M059J (cell line): ENCODE results near the gene SLC25A36. TPM values are rescaled to one million over a fixed set of nuclear protein-coding genes. Genes with fewer than 3 reads are reported as not detected.
A peak's percentile ranks its signal among the peaks of the same experiment; 100 is the strongest.
"Not testable (repeated sequence)": the region's sequence is repeated elsewhere in the genome, so short reads cannot be mapped to it uniquely, and the experiment has no call there.

ENCODE experiments used
- DNase-seq: peaks from one replicate; pipeline ENCODE4 v3.0.0-alpha.2; 2012; ENCODE audit warnings: low read depth
- total RNA-seq: library from RNA; depleted of rRNA; stranded (reverse); fragments of >200 nt; shearing (Covaris generic); gene quantifications from 2 replicates; pipeline ENCODE4 v1.2.3, GENCODE V29; 2014; rRNA removed

SLC25A36 gene
- total RNA-seq, 1 experiment from 2014 or later, result 47.7 TPM

DNA sequence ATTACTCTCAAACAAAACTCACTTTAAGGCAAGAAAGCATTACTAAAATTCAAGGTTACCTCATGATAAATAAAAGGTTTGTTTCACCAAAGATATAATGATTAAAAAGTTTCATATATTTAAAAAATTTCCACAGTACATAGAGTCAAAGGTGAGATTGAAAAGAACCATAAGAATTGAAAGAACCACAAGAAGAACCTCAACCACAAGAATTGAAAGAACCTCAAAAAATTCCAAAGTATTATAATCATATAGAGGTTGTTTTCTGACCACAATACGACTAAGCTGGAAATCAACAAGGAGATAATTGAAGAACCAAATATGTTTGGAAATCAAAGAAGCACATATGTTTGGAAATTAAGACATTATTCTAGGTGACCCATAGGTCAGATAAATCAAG is 52.7 kb downstream of the SLC25A36 start:
- peak; percentile 18 for DNase-seq

- not testable (repeated sequence) for DNase-seq
Measured at GRCh38 chr3:140994861-140995260, 53.2 kb downstream of the SLC25A36 start.

DNA sequence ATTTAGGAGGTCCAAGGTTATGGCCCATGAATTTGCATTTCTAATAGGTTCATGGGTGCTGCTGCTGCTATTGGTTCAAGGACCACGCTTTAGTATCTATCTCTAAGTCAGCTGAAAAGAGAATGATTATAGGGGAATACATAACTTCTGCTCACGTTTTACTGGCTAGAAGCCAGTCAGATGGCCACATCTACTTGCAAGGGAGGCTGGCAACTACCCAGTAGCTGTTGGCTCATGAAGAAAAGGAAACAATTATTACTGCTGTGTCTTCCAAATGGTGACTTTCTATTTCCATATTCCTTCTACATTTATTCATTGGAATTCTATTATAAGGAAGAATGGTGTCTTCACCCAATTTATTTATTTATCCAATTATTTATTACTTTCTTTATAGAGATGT is 54.2 kb downstream of the SLC25A36 start:
- peak; percentile 16 for DNase-seq

- DNase-seq, result peak; percentile 62
Measured at GRCh38 chr3:141000027-141000663, 58.5 kb downstream of the SLC25A36 start.

DNA sequence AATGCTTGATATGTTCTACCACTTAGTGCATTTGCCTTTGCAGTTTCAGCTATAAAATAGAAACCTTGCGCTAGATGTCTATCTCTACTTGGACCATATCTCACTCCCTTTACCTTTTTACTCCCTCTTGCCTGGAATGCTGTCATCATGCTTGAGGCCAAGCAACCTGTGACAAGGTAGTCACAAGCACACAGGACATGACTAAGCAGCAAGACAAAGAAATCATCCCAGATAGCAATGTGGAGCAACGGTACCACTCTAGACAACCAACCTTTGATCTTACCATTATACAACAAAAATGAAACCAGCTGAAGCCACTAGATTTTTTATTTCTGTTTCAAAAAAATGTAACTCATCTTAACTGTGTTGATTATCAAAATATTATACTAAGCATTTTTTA is 59.0 kb downstream of the SLC25A36 start:
- DNase-seq, result no peak

- DNase-seq, result no peak
Measured at GRCh38 chr3:141006344-141006743, 64.7 kb downstream of the SLC25A36 start.

GRCh38 chr3:141009496-141009895 is 67.9 kb downstream of the SLC25A36 start:
- DNase-seq, result no peak

GRCh38 chr3:141011232-141011996 is 69.8 kb downstream of the SLC25A36 start:
- DNase-seq, result peak; percentile 60

DNA sequence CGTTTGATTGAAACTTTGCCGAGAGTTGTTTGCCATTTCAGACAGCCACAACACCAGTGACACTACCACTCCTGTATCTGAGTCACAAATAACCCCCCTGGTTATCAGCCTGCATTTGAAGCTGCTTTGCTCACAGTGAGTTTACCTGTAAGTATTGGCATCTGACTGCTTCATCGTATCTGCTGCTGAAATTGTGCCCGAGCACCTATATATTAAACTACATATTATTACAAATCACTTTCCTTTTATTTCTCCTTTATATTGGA is 70.3 kb downstream of the SLC25A36 start:
- no peak for DNase-seq

DNA sequence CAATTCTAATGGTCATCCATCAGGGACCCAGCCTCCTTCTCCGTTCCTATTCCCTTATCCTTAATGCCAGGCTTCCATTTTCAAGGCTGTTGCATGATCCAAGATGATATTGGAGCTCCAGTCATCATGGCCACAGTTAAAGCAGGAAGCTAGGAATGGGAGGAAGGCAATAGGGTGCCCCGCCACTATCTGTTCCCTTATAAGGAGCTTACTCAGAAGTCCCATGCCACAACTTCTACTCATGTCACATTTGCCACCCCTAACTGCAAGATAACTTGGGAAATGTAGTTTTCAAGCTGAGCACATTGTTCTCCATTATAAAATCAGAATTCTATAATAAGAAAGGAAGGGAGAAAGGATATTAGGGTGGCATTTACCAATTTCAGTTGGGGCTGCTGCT is 70.9 kb downstream of the SLC25A36 start:
- peak; percentile 19 for DNase-seq

DNA sequence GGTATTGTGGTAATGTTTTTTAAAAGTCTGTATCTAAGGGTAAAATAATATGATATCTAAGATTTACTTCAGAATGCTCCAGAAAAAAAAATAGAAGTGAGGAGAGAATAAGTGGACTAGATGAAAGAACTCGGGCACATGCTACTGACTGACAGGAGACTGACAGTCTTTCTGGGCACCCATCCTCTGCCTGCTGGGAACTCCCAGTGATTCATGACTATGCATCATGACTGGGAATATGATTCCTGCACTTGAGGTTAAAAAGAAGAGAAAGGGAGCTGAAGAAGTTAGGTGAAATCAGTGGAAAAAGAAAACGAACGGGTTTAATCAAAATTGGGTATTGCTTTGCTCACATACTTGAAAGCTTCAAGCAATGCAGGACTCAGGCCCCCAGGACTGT is 73.8 kb downstream of the SLC25A36 start:
- DNase-seq, result peak; percentile 48

- not testable (repeated sequence) for DNase-seq
Measured at GRCh38 chr3:141017366-141018322, 76.0 kb downstream of the SLC25A36 start.

DNA sequence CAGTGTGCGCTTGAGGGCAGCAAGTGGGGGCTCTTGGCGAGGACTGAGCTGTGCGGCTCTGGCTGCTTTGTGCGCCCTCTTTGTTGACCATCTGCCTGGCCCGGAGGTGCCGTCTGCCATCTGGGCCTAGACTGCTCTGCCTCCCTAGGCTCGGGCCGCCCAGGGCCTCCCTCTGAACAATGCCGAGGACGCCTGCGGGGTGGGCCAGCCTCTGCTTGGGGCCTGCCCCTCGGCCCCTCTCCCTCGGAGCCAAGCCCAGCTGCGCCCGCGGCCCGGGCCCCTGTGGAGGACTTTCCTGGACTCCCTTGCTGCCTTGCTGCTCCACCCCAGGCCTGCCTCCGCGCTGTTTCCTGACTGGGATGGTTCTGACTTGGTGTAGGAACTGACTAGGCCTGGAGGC is 77.6 kb downstream of the SLC25A36 start:
- DNase-seq, result no peak

- peak; percentile 38 for DNase-seq
Measured at GRCh38 chr3:141020143-141020830, 78.7 kb downstream of the SLC25A36 start.

DNA sequence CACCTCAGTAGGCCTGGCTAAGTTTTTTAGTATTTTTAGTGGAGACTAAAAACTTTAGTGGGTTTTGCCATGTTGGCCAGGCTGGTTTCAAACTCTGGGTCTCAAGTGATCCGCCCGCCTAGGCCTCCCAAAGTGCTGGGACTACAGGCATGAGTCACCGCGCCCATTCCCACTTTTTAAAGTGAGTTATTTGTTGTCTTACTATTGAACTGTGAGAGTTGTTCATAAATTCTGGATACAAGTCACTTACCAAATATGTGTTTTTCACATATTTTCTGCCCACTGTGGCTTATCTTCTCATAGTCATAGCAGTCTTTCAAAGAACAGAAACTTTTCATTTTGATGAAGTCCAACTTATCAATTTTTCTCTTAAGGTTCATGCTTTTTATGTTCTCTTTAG is 79.6 kb downstream of the SLC25A36 start:
- DNase-seq, result peak; percentile 26

Other genes starting within 250 kb of the SLC25A36 start
- 0.02 TPM in 1 of 2 replicates, not detected in the other for gene SPSB4, start 109.5 kb downstream of the SLC25A36 start, total RNA-seq